HG03108 (cell line): ENCODE measurements around the gene ALG14.
"Not testable (repeated sequence)": the region's sequence is repeated elsewhere in the genome, so short reads cannot be mapped to it uniquely, and the experiment has no call there.

Experiments
- ATAC-seq: cut with Tn5 transposase; IDR thresholded peaks from one replicate; pipeline ENCODE4 v1.9.1; 2021; ENCODE audit warnings: moderate library complexity; ENCODE audit not compliant: unreplicated experiment

ALG14 gene

DNA sequence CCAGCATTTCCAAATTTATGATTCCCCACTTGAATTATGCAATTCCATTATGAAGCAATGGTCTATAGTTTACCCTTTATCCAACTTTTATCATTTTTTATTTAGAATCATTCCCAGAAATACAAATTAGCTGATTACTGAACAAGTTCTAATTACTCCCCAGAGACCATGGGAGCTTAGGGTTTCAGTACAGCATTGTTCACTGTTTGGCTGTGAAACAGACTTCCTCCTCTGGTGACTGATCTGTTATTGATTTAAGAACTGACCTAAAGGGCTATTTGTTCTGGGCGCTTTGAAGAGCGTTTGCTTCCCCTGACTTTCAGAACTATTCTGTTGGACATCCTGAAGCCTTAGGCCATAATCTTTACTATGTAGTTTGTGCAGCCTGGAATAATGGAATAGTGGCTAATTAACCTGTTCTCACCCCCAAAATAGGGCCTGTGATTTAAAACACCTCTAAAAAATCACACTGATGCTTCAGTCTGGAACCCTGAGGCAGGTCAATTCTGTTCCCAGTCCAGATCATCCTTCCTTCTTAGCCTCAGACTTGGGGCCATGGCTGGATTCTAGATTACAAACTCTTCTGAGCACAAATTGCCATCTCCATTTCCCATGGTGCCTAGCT lies 58.7 kb downstream of the ALG14 start:
- no peak for ATAC-seq

DNA sequence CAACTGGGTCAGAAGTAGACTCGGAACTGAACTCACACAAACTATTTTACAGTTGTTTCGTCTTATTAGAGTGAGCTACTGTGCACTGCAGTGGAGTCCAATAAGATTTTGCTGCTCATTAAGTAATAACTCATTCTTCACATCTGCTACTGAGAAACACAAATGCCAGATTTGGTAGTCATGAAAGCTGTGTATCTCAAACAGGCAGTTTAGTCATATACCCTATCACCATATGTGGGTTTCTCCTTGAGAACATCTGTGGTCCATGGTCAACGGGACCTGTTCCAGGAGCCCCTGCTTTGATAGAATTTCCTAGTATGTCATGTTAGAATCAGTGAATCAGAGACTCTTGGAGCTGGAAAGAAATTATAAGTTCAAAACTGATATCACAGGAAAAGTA lies 60.4 kb downstream of the ALG14 start:
- ATAC-seq: no peak

DNA sequence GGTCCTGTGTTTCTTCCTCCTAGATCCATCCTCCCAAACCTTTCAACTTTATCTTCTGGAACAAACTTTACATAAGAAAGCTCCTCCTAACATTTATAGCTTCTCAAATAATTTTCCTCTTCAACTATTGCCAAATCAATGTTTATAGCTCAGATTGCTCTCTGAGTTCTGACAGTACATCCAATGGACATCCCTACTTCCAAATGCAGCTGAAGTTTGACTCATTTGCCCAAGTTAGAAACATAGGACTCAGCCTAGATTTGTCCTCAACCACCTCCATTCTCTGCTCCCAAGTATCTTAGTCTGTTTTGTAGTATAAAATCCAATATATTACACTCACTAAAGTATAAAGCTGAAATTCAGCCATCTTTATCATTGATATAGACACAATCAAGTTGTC lies 62.6 kb downstream of the ALG14 start:
- ATAC-seq: no peak

DNA sequence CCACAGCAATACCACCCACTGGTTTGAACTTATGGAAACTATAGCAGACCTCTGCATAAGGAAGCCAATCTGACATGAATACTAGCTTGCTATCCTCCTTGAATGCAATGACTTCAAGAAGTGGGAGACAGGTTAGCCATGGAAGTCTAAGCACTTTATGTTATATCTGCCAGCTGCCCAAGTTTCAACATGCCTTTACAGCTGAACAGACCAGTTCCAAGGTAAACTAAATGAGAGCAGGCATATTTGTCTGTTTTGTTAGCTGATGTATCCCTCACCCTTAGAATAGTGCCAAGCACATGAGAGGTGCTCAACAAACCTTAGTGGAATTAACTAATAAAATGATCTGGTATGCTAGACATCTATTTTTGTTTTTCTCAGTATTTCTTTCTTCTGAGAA lies 65.1 kb downstream of the ALG14 start:
- no peak for ATAC-seq

DNA sequence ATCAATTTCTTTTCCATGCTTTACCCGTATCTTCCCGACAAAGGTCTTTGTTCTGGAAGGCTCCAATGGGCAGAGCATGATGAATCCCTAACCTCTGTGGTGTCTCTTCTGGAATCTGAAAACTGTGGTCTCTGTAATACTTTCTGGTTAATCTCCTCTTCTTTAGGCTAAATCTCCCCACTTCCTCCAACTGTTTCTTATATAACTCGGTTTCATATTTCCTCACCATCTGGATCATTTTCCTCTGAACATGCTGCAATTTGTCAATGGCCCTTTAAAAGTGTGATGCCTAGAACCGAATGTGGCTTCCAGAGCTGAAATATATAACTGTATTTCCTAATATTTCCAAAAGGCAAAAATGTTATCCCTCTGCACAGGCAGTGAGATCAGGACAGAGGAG lies 66.1 kb downstream of the ALG14 start:
- ATAC-seq: no peak

DNA sequence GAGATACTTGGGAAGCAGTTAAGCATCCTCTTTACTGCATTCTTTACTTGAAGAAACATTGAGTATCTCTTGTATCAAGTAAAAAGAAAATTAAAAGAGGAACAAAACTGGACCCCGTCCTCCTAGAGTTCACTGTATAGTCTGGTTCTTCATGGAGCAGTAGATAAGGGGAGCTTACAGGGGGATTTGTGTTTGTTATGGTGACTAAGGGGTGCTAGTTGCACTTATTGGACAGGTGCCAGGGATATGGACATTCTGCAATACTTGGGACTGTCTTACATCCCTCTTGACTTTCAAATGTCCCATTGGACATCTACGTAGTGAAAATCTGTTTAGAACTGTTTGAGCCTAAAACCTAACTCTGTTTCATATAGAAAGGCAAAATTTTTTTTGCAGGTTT lies 67.2 kb downstream of the ALG14 start:
- ATAC-seq: no peak

DNA sequence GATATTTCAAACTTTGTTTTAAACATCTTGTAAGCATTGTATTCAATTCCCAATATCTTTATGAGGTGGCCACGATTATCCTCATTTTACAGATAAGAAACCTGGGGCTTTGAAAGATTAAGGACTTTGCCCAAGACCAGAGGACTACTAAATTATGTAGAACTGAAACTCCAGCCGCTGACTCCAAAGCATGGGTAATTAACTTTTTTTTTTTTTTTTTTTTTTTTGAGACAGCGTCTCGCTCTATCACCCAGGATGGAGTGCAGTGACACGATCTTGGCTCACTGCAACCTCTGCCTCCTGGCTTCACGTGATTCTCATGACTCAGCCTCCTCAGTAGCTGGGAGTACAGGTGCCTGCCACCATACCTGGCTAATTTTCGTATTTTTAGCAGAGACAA lies 68.7 kb downstream of the ALG14 start:
- no peak for ATAC-seq

DNA sequence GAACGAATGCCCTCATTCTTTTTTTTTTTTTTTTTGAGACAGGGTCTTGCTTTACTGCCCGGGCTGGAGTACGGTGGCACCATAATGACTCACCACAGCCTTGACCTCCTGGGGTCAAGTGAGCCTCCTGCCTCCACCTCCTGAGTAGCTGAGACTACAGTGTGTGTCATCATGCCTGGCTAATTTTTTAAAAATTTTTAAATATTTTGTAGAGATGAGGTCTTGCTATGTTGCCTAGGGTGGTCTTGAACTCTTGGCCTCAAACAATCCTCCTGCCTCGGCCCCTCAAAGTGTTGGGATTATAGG lies 69.4 kb downstream of the ALG14 start:
- ATAC-seq: no peak

DNA sequence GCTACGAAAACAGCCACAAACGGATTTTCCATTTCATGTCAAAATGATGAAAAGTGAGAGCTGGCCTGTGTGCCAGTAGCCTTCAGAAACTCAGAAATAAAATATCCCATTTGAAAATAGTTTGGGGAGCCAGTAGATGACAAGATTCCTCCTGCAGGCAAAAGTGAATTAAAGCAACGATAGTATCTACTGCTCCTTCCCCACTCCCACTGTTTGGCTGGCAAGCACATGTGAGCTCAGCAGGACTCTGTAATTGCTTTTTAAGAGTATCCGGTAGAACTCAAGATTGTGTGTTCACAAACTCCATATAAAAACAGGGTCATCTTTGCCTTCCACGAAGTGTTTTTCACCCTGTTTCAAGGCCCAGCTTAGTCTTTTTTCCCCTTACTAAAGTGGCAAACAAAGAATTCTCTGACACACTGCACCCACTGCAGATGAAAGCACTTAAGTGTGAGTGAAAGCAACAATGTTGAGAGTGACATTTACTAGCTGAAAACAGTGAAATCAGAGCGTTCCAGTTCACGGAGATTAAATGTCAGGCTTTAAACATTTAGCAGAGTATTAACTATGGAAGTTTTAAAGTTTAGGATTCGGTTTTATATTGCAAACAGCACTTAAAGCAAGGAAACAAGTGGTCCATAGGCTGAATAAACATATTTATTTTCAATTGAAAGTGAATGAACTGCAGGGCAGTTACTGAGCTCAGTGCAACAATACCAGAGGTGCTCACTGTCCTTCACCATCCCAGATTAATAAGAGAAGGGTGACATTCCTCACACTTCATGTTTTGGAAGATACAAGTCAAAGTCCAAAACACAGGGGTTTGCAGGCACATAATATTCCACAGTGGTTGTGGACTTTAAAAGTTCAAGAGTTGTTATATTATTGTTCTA lies 70.0 kb downstream of the ALG14 start:
- ATAC-seq: no peak

DNA sequence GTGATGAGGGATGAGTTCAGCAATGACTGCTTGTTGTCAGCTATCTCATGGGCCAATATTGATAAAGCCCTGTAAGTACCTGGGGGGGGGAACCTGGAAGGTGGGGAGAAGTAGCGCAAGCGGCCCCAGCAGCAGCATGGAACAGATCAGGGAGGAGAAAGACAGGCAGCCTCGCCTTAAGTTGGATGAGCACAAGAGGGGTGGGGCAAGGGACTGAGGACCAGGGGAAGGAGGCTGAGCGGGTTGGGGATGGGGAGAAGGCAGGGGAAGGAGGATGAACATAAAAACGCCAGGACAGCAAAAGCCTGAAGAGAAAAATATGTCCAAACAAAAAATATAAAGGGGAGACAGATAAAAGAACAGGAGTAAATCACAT lies 70.6 kb downstream of the ALG14 start:
- ATAC-seq: no peak

DNA sequence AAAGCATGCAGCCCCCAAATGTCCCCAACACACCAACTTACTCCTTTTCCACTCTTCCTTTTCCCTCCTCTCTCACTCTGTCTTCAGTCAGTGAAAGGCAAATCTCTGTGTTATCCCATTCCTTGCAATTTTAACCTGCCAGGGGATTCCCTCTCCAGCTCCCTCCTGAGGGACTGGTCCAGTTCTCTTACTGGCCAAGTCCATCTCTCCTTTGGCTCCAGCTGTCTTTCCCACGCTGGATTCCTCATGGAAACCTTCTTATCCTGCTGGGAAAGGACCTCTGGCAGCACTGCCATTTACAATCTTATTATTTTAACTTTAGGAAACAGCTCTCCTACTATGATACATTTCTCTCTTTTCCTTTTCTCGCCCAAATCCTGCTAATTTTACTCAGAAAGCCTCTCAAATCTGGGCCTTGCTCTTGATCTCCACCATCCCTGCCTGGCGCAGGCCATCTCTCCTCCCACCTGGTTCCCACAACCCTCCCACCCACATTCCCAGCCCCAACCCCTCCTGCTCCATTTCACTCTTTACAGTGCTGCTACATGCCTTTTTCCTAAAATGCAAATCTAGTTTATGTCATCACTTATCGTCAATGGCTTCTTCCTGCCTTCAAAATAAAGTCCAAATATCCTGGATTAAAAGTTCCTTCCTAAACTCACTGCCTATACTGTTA lies 73.2 kb downstream of the ALG14 start:
- no peak for ATAC-seq

DNA sequence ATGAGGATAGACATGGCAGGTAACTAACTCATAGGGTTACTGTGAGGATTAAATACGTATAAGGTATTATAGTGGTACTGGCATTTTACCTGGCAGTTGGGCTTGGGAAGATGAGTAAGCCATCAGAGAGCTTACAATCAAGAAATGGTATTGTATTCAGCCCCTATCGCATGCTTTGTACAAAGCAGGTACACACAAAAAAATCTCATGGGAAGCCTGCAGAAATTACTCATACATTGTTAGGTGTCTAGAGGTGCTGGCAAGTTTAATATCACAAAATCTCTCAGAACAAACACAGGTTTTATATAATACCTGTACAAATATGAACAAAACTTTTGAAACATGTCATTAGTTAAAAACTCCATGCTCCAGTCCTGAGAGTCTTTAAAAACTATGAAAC lies 74.0 kb downstream of the ALG14 start:
- ATAC-seq: no peak

DNA sequence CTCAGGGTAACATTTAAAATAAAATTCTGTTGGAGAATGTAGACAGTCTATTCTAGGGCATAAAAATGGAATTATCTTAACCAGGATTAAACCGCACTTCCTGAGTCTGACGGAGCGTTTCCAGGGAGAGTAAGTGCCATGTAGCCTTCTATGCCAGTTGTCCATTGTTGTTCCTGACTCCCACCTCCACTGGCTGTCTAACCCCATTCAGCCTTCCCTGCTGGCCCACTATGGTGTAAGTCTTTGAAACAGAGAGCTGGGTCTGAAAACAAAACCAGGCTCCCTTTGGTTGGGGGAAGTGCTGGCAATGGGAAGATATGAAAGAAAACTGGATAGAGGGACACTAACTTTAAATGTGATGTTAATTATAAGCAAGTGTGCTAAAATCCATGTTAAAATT lies 74.6 kb downstream of the ALG14 start:
- no peak for ATAC-seq

DNA sequence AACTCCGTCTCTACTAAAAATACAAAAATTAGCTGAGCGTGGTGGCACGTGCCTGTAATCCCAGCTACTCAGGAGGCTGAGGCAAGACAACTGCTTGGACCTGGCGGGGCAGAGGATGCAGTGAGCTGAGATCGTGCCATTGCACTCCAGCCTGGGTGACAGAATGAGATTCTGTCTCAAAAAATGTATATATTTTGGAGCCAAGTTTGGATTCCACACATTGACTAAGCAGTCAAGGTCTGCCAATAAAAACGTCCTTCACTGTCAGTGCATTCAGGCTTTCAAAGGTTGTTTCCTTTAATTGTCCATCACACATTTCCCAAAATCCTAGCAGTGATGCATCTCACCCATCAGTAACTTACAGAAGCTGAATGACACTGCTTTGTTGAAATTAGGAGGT lies 77.2 kb downstream of the ALG14 start:
- ATAC-seq: not testable (repeated sequence)

DNA sequence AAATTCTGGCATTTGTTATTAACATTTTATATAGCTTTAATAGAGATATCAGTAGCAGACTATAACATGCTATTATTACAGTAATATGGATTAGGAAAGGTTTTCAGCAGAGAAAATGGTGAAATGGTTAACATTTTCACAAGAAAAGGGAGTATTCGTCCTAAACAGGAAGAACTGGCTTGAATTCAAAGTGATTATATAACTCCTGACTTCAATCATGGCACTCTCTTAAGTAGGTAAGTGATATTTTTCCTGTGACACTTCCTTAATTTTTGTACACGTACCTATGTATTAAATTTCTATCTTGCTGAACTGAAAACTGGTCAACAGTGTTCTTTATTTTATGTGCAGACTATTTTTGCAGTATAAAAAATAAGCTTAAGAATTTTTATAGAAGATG lies 77.9 kb downstream of the ALG14 start:
- no peak for ATAC-seq

DNA sequence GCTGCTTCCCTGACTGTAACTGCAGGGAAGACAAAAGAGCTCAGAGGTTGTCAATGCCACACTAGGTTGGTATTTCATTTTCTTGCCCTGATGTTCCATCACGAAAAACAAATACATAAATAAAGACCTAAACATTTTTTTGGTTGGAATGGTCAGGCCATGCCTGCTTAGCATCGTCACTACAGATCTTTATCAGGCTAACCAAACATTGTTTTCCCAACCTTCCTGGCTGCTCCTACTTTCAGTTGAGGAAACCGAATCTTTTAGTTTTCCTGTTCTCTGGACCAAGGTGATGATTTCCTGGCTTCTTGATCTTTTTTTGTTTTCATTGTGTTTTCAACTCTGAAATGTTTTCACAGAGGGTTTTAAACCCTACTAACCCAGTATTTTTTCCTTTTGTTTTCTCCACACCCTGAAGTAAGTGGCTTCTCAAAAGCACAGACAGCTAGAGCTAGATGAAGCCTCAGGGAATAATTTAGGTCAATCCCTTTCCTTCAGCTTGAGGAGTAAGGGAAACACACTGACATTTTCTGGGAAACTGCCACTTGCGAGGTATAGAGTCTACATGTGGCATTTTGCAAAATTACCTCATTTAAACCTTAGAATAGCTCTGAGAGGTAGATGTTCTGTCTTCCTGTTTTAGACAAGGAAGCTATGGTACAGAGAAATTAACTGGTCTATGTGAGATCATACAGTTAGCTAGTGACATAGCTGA lies 78.7 kb downstream of the ALG14 start:
- ATAC-seq: no peak

DNA sequence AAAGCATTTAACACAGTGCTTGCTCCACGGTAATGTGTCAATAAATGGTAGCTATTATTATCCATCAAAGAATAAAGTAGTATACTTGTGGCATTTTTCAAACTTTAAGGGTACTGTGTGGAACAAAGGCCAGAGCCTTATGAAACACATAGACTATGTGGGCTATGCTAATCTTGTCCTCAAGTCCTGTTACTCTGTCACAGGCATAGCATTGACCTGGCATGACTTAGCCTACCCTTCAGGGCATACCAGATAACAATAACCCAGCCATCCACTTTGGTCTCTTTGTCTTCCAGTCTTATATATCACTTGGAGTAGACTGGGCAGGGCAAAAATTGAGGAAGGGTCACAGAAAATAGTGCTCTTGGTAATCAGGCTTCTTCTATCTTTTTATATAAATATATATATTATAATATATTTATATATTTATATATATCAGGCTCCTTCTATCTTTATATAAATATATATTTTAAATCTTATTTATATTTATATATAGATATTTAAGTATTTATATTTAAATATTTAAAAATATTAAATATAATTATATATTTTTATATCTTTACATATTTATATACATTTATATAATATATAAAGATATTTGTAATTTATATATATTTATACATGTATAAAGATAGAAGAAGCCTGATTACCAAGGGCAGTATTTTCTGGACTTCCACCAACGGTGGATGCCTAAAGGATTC lies 79.7 kb downstream of the ALG14 start:
- no peak for ATAC-seq

DNA sequence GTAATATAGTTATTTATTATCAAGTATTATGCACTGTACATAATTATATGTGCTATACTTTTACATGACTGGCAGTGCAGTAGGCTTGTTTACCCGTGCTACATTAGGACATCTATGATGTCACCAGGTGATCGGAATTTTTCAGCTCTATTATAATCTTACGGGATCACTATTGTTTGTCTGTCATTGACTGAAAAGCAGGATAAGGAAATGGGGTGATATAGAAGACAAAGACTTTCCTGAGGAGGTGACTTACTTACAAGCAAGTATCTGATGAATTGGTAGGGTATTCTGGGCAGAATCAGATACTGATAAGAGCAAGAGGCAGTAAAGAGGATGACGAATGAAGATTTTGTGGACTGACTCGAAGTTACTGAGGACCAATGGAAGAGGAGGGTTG lies 80.6 kb downstream of the ALG14 start:
- ATAC-seq: no peak

DNA sequence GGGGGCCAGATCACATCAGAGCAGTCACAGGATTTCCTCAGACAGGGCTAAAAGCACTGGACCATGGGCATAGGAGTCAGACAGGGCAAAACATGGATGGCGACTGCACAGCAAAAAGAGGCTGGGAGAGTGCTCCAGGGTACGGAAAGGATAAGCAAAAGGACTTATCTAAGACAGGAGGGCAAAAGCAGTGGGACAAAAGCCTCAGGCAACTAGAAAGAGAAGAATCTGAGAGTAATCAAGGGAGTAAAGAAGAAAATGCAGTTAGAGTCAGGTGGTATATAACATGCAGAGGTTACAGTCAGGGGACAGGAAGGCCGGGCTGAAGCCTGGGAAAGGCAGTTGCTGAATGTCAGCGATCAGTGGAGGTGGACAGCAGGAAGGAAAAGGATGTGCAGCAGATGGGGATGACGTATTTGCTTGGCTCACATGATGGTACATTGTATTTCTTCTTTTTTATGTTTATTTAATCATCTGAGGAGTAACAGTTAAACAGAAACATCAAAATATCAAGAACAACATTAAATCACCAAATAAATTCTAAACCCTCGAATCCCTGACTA lies 82.8 kb downstream of the ALG14 start:
- ATAC-seq: no peak

DNA sequence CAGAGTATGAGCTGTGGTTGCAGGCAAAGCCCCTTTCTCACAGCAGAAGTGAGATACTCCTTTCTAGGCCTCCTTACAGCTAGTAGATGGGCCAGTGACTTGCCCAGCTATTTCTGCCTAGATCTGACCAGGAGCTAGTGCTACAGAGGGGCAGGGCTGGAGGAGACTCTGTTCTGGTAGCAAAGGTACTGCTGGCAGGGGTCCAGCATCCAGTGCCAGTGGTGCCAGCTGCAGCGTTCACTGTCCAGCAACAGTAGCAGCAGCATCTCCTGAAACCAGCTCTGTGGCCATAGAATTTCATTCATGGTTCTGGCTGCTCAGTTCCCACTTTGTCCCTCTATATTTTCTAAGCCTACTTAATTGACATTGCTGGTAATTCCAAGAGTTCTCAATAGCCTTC lies 83.4 kb downstream of the ALG14 start:
- no peak for ATAC-seq

DNA sequence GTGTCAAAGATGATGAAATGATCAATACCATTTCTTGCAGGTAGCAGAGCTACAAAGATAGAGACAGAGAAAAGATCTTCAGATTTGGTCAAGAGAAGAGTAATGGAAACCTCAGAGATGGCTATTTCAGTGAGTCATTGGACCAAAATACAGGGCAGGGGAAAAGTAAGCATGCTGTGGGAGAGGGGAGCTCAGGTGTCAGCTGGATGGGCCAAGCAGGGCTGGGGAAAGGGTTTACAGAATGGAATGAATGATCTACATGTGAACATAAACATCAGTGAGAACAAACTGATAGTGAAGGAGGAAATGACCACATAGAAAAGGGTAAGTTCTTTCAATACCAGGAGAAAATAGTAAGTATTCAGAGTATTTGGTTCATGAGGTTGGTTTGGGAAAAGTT lies 84.4 kb downstream of the ALG14 start:
- ATAC-seq: no peak
